ENCODE measurements around the gene IFITM10. TPM values are rescaled to one million over a fixed set of nuclear protein-coding genes. Genes with fewer than 3 reads are reported as not detected.
A peak's percentile ranks its signal among the peaks of the same experiment; 100 is the strongest.

Gene IFITM10
- total and polyA plus RNA-seq, 9 of the 15 experiments (the other 6 are each of a cell fraction or from before 2014, with no cell fraction given) = 0.08 to 0.13 (median 0.09) TPM; not detected in 6

- no peak for TF ChIP-seq E4F1 (CRISPR knock-in tag; IDR thresholded peaks at IDR 0.05; ENCODE audit: borderline replicate concordance)
- TF ChIP-seq IFI16 (CRISPR knock-in tag; IDR thresholded peaks at IDR 0.05) = no peak
- TF ChIP-seq THRB (CRISPR knock-in tag; conservative IDR thresholded peaks at IDR 0.05) = peak; percentile 90
- no peak for TF ChIP-seq STAT5B (CRISPR knock-in tag; IDR thresholded peaks at IDR 0.05)
- no peak for TF ChIP-seq CC2D1A (IDR thresholded peaks at IDR 0.05)
- TF ChIP-seq BCOR (IDR thresholded peaks at IDR 0.05) = peak; percentile 66
- TF ChIP-seq NONO (IDR thresholded peaks at IDR 0.05; ENCODE audit: low read depth in 2 of 2, low read length in 1 of 2) = no peak
- TF ChIP-seq ZNF449 (CRISPR knock-in tag; IDR thresholded peaks at IDR 0.05) = no peak
- no peak for TF ChIP-seq ATF2 (CRISPR knock-in tag; IDR thresholded peaks at IDR 0.05)
- no peak for TF ChIP-seq ZNF639 (CRISPR knock-in tag; conservative IDR thresholded peaks at IDR 0.05 in 1 of 2, IDR thresholded peaks at IDR 0.05 in 1 of 2)
- no peak for TF ChIP-seq ZNF224 (CRISPR knock-in tag; IDR thresholded peaks at IDR 0.05)
- TF ChIP-seq CBX3 (IDR thresholded peaks at IDR 0.05; ENCODE audit: borderline replicate concordance in 1 of 2, low read length in 2 of 2) = no peak
- TF ChIP-seq KDM4B (IDR thresholded peaks at IDR 0.05; ENCODE audit: borderline replicate concordance in 2 of 2, low read depth in 1 of 2) = no peak
- no peak for TF ChIP-seq ZNF140 (CRISPR knock-in tag; IDR thresholded peaks at IDR 0.05)
- TF ChIP-seq ZNF444 (CRISPR knock-in tag; IDR thresholded peaks at IDR 0.05) = no peak
These were observed 22.1 kb upstream of the IFITM10 start (continued) for GRCh38 chr11:1772270-1773130.

All from K562 (cell line).